Activated CD8-positive, alpha-beta memory T cell treated with anti-CD3 and anti-CD28 coated beads for 4 hours (primary cell): ENCODE results near the gene EFHC1.
"Not testable (repeated sequence)": the region's sequence is repeated elsewhere in the genome, so short reads cannot be mapped to it uniquely, and the experiment has no call there.

Source experiments
- DNase-seq, 2 donors: peaks; one replicate each; pipeline ENCODE4 v3.0.0-alpha.2; 2020; ENCODE audit warnings: low read depth in 2 of 2

The EFHC1 gene

GRCh38 chr6:52395969-52396368 lies 24.2 kb upstream of the EFHC1 start:
- no peak for DNase-seq

- DNase-seq, result no peak
Observed at GRCh38 chr6:52399511-52400312, 20.4 kb upstream of the EFHC1 start.

GRCh38 chr6:52400313-52401041 lies 19.7 kb upstream of the EFHC1 start:
- no peak for DNase-seq

- no peak for DNase-seq
Observed at GRCh38 chr6:52403086-52403485, 17.1 kb upstream of the EFHC1 start.

- DNase-seq, result no peak
Observed at GRCh38 chr6:52403627-52404026, 16.5 kb upstream of the EFHC1 start.

GRCh38 chr6:52405243-52405642 lies 14.9 kb upstream of the EFHC1 start:
- DNase-seq, result no peak

GRCh38 chr6:52407467-52407866 lies 12.7 kb upstream of the EFHC1 start:
- no peak for DNase-seq

GRCh38 chr6:52409499-52409898 lies 10.6 kb upstream of the EFHC1 start:
- no peak for DNase-seq

- DNase-seq, result no peak
Observed at GRCh38 chr6:52410979-52411378, 9.2 kb upstream of the EFHC1 start.

GRCh38 chr6:52411911-52412310 lies 8.2 kb upstream of the EFHC1 start:
- no peak for DNase-seq

GRCh38 chr6:52415333-52415732 lies 4.8 kb upstream of the EFHC1 start:
- DNase-seq, result no peak

- no peak for DNase-seq
Observed at GRCh38 chr6:52415917-52416628, 4.1 kb upstream of the EFHC1 start.

- no peak for DNase-seq
Observed at GRCh38 chr6:52416629-52417151, 3.5 kb upstream of the EFHC1 start.

- no peak for DNase-seq
Observed at GRCh38 chr6:52417675-52418111, 2.4 kb upstream of the EFHC1 start.

GRCh38 chr6:52418606-52419005 lies 1.5 kb upstream of the EFHC1 start:
- no peak for DNase-seq

GRCh38 chr6:52420668-52421358 lies 671 bp downstream of the EFHC1 start:
- DNase-seq, result no peak

- DNase-seq, result no peak
Observed at GRCh38 chr6:52422156-52422555, 2.0 kb downstream of the EFHC1 start.

- no peak for DNase-seq
Observed at GRCh38 chr6:52423448-52423847, 3.3 kb downstream of the EFHC1 start.

GRCh38 chr6:52423971-52424381 lies 3.8 kb downstream of the EFHC1 start:
- no peak for DNase-seq

- DNase-seq, result no peak
Observed at GRCh38 chr6:52424513-52424912, 4.4 kb downstream of the EFHC1 start.

GRCh38 chr6:52426667-52427066 lies 6.5 kb downstream of the EFHC1 start:
- DNase-seq, result no peak

- not testable (repeated sequence) for DNase-seq
Observed at GRCh38 chr6:52433294-52433693, 13.2 kb downstream of the EFHC1 start.
